Gastrocnemius medialis (tissue), 4 donors: ENCODE measurements around the gene ATF4. TPM values are rescaled to one million over a fixed set of nuclear protein-coding genes. Genes with fewer than 3 reads are reported as not detected.

Source experiments
- ATAC-seq, 2 donors: fragments of 150-250 bp; one replicate each; pipeline ENCODE4 v1.9.1; 2016
- DNase-seq, 2 donors: peaks; one replicate each; pipeline ENCODE4 v3.0.0-alpha.2; 2019
- H3K27ac ChIP-seq, 4 donors: fragments of 200-600 bp; sonication (generic); 1 replicate in 1 of 4; 2 replicates in 3 of 4; pipeline ENCODE4 v1.5.1; 2016 to 2018; ENCODE audit warnings: mild to moderate bottlenecking in 2 of 4, moderate library complexity in 1 of 4
- H3K27me3 ChIP-seq, 3 donors: fragments of 200-600 bp; sonication (generic) in 2 of 3; 1 replicate in 1 of 3; 2 replicates in 2 of 3; pipeline versions ENCODE4 v1.5.1 to v1.6.0; 2016 to 2019; ENCODE audit warnings: mild to moderate bottlenecking in 1 of 3, moderate library complexity in 1 of 3
- H3K36me3 ChIP-seq, 2 donors: fragments of 200-600 bp; sonication (generic) in 1 of 2; one replicate each; pipeline ENCODE4 v1.5.1; 2017 to 2018
- H3K4me1 ChIP-seq, 2 donors: fragments of 200-600 bp; sonication (generic) in 1 of 2; one replicate each; pipeline ENCODE4 v1.5.1; 2016 to 2017; ENCODE audit warnings: mild to moderate bottlenecking in 2 of 2
- H3K4me3 ChIP-seq, 4 donors: fragments of 200-600 bp; sonication (generic) in 3 of 4; 1 replicate in 1 of 4; 2 replicates in 3 of 4; pipeline ENCODE4 v1.5.1; 2016 to 2019; ENCODE audit warnings: mild to moderate bottlenecking in 2 of 4
- H3K9me3 ChIP-seq, 3 donors: fragments of 200-600 bp; sonication (generic) in 2 of 3; 1 replicate in 1 of 3; 2 replicates in 2 of 3; pipeline ENCODE4 v1.5.1; 2016 to 2019
- CTCF ChIP-seq, 5 experiments: fragments of 450-650 bp in 3 of 5; fragments of 200-600 bp in 2 of 5; sonication (generic) in 2 of 5; IDR thresholded peaks in 4 of 5; conservative IDR thresholded peaks in 1 of 5; 1 replicate in 4 of 5; 2 replicates in 1 of 5; pipeline ENCODE4 v1.5.1; 2016 to 2019; ENCODE audit warnings: antibody characterized with exemption in 5 of 5, mild to moderate bottlenecking in 3 of 5, moderate library complexity in 3 of 5
- POLR2A ChIP-seq, 2 donors: fragments of 450-650 bp; IDR thresholded peaks; one replicate each; pipeline ENCODE4 v1.6.1; 2017; ENCODE audit warnings: antibody characterized with exemption in 2 of 2, mild to moderate bottlenecking in 2 of 2, moderate library complexity in 2 of 2
- in situ Hi-C, 4 donors: fragments of 200-750 bp; cut with MboI; loops; one replicate each; pipeline versions ENCODE4 v1.15.0 to v1.8.0; 2017; ENCODE audit warnings: low sequenced_read_pairs in 4 of 4
- intact Hi-C: fragments of 100-400 bp; cut with DNase I; formaldehyde crosslinking; loops from one replicate; pipeline ENCODE4 v1.15.1; 2023; ENCODE audit warnings: low total_unique reads
- total RNA-seq, 4 donors: library from RNA; depleted of rRNA; stranded (reverse); fragments of >200 nt; gene quantifications; one replicate each; pipeline versions ENCODE4 v1.1.0 to v1.2.3, GENCODE V29; 2016

The ATF4 gene
- total RNA-seq, 4 donors from 2014 or later, result 480 to 666 (median 533) TPM

GRCh38 chr22:39546889-39547586, 26.7 kb downstream of the ATF4 start:
- H3K27me3 ChIP-seq, result peaks cover 18 to 41% (median 38%) of the 10 kb centered on the region in 3 donors
- no peaks in the 10 kb centered on the region for H3K9me3 ChIP-seq
- TF ChIP-seq CTCF (IDR thresholded peaks at IDR 0.05 in 4 of 5, conservative IDR thresholded peaks at IDR 0.05 in 1 of 5), result no peak
- TF ChIP-seq POLR2A (IDR thresholded peaks at IDR 0.05), result no peak
- no peaks in the 10 kb centered on the region for H3K4me1 ChIP-seq
- no peak overlapping the region for H3K27ac ChIP-seq
- DNase-seq (no peak), ATAC-seq (no peak)
- in situ Hi-C loops, result loop anchor here in 3 of 4 donors (10.0 to 25.0 kb wide), 4 partner anchors 488 to 815 kb away; partner anchors contain the start of genes ADSL (in 2 of the 3) and SGSM3 (in 1 of the 3)
- no peaks in the 10 kb centered on the region for H3K36me3 ChIP-seq
- no peak overlapping the region for H3K4me3 ChIP-seq
- intact Hi-C loops, result no loop called here

- Histone ChIP-seq H3K4me3 (no peak overlapping the region), H3K27ac (no peak overlapping the region), H3K36me3 (no peaks in the 10 kb centered on the region), H3K4me1 (no peaks in the 10 kb centered on the region), H3K27me3 (peaks cover 18 to 43% (median 36%) of the 10 kb centered on the region in 3 donors), H3K9me3 (no peaks in the 10 kb centered on the region)
- ATAC-seq, result no peak
- no peak for DNase-seq
- intact Hi-C loops (no loop called here), in situ Hi-C loops (loop anchor here in 3 of 4 donors (10.0 to 25.0 kb wide), 4 partner anchors 487 to 815 kb away; partner anchors contain the start of genes ADSL (in 2 of the 3) and SGSM3 (in 1 of the 3))
- TF ChIP-seq CTCF (IDR thresholded peaks at IDR 0.05 in 4 of 5, conservative IDR thresholded peaks at IDR 0.05 in 1 of 5) (no peak), POLR2A (IDR thresholded peaks at IDR 0.05) (no peak)
Observed at GRCh38 chr22:39547587-39547947, 27.2 kb downstream of the ATF4 start.

GRCh38 chr22:39553429-39553828, 33.1 kb downstream of the ATF4 start:
- DNase-seq (no peak), ATAC-seq (no peak)
- H3K9me3 ChIP-seq, result no peaks in the 10 kb centered on the region
- H3K27me3 ChIP-seq, result peaks cover 24 to 47% (median 32%) of the 10 kb centered on the region in 3 donors
- intact Hi-C loops, result no loop called here
- in situ Hi-C loops, result no loop called here
- H3K4me3 ChIP-seq, result no peak overlapping the region
- H3K36me3 ChIP-seq, result no peaks in the 10 kb centered on the region
- TF ChIP-seq CTCF (IDR thresholded peaks at IDR 0.05 in 4 of 5, conservative IDR thresholded peaks at IDR 0.05 in 1 of 5) (no peak), POLR2A (IDR thresholded peaks at IDR 0.05) (no peak)
- no peak overlapping the region for H3K27ac ChIP-seq
- peaks cover 0 to 4% of the 10 kb centered on the region in 2 donors for H3K4me1 ChIP-seq

- Histone ChIP-seq H3K27me3 (peaks cover 31 to 51% (median 34%) of the 10 kb centered on the region in 3 donors), H3K4me3 (no peak overlapping the region), H3K27ac (no peak overlapping the region), H3K4me1 (peaks cover 0 to 4% of the 10 kb centered on the region in 2 donors), H3K36me3 (no peaks in the 10 kb centered on the region), H3K9me3 (no peaks in the 10 kb centered on the region)
- ATAC-seq (no peak), DNase-seq (no peak)
- TF ChIP-seq POLR2A (IDR thresholded peaks at IDR 0.05) (no peak), CTCF (IDR thresholded peaks at IDR 0.05 in 4 of 5, conservative IDR thresholded peaks at IDR 0.05 in 1 of 5) (no peak)
- in situ Hi-C loops, result no loop called here
- intact Hi-C loops, result no loop called here
Observed at GRCh38 chr22:39554151-39554550, 33.8 kb downstream of the ATF4 start.
